Stimulated activated CD4-positive, alpha-beta T cell treated with anti-CD3 and anti-CD28 coated beads, Interleukin-4, amount 100 ng/mL, for 1 hour (primary cell): ENCODE results near the gene CACNA2D1.

ENCODE experiments used
- DNase-seq: peaks from one replicate; pipeline ENCODE4 v3.0.0-alpha.2; 2020

CACNA2D1 gene

DNA sequence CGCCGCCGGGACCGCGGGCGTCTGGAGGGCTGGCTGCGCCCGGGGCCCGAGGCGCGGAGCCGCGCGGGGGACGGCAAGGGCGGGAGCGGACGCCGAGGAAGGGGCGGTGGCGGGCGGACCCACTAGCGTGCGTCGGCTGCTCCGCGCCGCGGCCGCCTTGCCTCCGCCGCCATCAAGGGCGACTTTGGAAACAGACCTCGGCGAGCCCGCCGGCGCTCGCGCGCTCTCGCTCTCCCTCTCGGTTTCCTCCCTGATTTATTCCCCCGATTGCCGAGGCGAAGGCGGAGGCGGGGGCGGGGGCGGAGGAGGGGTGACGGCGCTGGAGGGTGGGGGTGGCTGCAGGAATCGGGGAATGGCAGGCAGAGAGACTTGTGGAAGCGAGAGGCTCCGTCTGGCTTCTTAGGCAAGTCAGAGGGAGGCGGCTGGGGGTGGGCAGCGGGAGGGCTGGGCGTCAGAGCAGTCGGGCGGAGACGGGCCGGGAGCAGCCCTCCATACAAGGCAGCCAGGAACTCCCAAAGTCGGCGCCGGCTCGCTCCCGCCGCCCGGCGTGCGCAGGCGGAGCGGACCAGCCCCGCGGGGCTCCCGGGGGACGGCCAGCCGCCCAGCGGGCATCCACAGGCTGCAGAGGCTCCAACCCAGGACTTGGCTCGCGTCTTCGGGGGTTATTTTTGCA, at the start of gene CACNA2D1:
TSS of gene CACNA2D1 (minus strand) at position 231 of the 673 bp plus-strand sequence.
- no peak for DNase-seq

DNA sequence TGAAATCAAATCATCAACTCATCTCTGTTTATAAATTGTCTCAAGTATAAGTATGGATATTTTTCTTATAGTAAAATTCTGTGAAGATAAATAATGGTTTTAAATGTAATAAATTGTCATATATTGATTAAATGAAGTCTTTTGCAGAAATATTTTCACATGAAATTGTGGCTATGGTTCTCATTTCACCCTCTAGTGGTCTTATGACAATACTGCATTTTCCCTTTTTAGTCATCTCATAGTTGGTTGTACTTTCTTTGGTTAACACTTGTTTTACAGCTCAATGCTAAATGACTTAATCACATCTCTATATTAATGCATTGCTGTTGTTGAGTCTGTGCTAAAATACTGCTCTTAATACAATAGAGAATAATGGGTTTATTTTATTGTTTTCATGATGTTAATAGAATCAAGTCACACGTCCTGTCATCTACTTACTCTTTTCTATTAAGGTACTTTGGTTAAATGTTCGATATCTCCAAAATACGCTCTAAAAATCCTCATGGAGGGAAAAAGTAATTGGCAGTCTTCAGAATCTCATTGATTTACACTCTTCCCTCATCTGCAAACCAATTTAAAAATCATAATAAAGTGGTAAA, 38.0 kb upstream of the CACNA2D1 start:
- no peak for DNase-seq

DNA sequence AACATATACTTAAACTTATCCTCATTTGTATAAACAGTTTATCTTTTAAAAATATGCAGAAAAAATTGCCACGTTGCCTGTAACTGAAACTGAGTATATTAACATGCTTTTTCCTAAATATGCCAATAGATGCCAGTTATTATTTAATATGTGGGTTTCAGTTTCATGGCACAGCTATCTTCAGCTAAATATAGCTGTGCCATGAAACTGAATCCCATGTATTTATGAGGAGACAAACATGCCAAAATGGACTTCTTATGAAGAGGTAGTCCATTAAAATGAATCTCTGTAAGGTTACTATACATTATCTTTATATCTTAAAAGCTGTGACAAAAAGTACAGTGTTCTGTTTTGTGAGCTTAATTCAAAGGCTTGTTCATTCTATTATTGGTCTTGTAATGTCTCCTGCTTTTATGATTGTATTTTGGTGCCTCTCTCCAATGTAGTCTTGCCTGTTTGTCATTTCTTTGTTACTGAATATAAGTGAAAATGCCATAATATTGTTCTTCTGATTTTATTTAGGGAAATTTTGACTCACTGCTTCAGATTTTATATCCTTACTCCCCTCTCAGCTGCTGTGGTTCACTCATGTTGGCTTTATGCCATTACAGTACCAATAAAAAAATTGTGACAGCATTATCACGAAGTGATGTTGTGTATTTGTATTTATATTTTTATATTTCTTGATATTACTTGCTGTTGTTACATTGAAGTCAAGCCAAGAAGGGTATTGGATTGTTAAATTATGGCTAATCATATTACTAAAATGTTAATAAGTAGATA, 34.3 kb upstream of the CACNA2D1 start:
- no peak for DNase-seq

DNA sequence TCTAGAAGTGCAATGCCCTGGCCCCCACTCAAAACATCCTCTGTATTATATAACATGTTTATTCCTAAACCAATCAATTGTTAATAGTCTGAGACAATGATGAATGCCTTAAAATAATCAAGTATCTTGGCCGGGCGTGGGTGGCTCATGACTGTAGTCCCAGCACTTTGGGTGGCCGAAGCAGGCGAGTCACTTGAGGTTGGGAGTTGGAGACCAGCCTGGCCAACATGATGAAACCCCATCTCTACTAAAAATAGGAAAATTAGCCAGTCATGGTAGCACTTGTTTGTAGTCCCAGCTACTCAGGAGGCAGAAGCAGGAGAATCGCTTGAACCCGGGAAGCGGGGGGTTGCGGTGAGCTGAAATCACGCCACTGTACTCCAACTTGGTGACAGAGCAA, 29.4 kb upstream of the CACNA2D1 start:
- DNase-seq: no peak

GRCh38 chr7:82471351-82472020, 27.9 kb upstream of the CACNA2D1 start:
- DNase-seq: no peak

- no peak for DNase-seq
Observed at GRCh38 chr7:82469207-82469606, 25.6 kb upstream of the CACNA2D1 start.

- no peak for DNase-seq
Observed at GRCh38 chr7:82468435-82468834, 24.9 kb upstream of the CACNA2D1 start.

DNA sequence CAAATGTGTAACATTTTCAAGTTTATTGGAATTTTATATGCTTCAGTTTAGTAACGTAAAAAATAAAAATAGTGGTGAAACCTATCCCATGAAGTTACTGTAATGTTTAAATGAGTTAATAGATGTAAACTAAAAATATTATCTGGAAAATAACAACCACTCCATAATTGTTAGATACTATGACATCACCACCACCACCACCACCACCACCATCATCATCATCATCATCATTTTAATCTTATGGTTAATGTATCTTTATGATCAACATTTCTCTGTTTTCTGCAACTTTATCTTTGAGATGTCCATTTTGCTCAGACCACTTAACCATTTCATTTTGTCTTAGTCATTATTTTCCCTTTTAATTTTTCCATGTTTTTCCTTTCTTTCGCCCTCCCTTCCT, 23.4 kb upstream of the CACNA2D1 start:
- DNase-seq: no peak

DNA sequence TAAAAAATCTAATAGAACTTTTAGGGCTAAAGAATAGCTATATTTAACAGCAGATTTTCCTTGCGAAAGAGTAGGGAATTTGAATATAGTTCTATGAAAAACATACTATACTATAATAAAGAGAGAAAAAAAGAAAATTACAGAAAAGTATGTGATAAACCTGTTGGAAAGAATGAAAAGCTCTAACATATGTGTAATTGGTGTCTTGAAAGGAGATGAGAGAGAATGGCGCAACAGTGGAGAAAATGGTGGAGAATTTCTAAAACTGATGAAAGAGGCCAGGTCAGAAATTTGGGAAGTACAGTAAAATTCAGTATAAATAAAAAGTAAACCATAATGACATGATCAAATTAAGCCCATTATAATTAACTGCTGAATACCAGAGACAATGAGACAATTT, 20.8 kb upstream of the CACNA2D1 start:
- DNase-seq: no peak

DNA sequence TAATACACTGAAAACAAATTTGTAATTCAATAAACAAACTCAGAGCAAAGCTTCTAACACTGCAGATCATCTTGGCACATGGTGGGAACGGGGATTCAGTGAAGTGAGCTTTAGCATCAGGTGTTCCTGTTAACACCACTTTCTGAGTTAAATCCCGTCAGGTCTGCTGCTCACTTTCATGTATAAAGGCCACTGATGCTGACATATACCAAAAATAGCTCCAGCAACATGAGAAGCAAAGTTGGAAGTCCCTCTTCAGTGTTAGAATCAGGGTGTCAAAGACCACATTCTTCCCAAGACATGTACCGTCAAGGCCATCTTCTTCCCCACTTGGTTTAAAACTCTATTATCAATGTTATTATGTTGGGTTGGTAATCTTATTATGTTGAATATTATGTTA, 11.7 kb upstream of the CACNA2D1 start:
- no peak for DNase-seq

DNA sequence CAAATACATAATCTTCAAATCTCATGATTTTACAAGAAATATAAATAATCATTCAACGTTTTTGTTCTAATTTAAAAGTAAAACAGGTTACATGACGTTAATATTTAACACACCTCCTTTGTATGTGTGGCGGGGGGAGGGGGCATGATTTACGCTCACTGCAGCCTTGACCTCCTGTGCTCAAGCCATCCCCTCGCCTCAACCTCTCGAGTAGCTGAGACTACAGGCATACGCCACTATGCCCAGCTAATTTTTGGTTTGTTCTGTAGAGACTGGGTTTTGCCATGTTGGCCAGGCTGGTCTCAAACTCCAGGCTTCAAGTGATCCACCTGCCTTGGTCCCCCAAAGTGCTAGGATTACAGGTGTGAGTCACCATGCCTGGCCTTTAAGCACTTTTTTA, 7.2 kb upstream of the CACNA2D1 start:
- no peak for DNase-seq

- no peak for DNase-seq
Observed at GRCh38 chr7:82449910-82450309, 6.3 kb upstream of the CACNA2D1 start.

GRCh38 chr7:82446897-82447296, 3.3 kb upstream of the CACNA2D1 start:
- no peak for DNase-seq

GRCh38 chr7:82445271-82445670, 1.7 kb upstream of the CACNA2D1 start:
- DNase-seq: no peak

GRCh38 chr7:82444220-82444909, 788 bp upstream of the CACNA2D1 start:
- DNase-seq: no peak

- DNase-seq: no peak
Observed at GRCh38 chr7:82443036-82443546, 486 bp downstream of the CACNA2D1 start.

GRCh38 chr7:82442492-82443035, 1.0 kb downstream of the CACNA2D1 start:
- DNase-seq: no peak

- DNase-seq: no peak
Observed at GRCh38 chr7:82441669-82442478, 1.7 kb downstream of the CACNA2D1 start.

- no peak for DNase-seq
Observed at GRCh38 chr7:82438521-82438920, 5.1 kb downstream of the CACNA2D1 start.

- no peak for DNase-seq
Observed at GRCh38 chr7:82435769-82436168, 7.8 kb downstream of the CACNA2D1 start.

- DNase-seq: no peak
Observed at GRCh38 chr7:82434275-82435022, 9.1 kb downstream of the CACNA2D1 start.
